Endothelial cell (in vitro differentiated cells): ENCODE measurements around the gene CCL21. TPM values are rescaled to one million over a fixed set of nuclear protein-coding genes. Genes with fewer than 3 reads are reported as not detected.
"Not testable (repeated sequence)": the region's sequence is repeated elsewhere in the genome, so short reads cannot be mapped to it uniquely, and the experiment has no call there.

Source experiments
- DNase-seq: peaks from one replicate; pipeline ENCODE4 v3.0.0; 2021; ENCODE audit warnings: low spot score
- H3K27ac Mint-ChIP-seq: one replicate; pipeline ENCODE4 v1.8.0; 2021; ENCODE audit warnings: mixed read lengths, inconsistent platforms; ENCODE audit not compliant: unreplicated experiment
- H3K27me3 Mint-ChIP-seq: one replicate; pipeline ENCODE4 v1.8.0; 2021; ENCODE audit warnings: mild to moderate bottlenecking, moderate library complexity, mixed read lengths, inconsistent platforms; ENCODE audit not compliant: unreplicated experiment
- H3K36me3 Mint-ChIP-seq: one replicate; pipeline ENCODE4 v1.8.0; 2021; ENCODE audit warnings: mild to moderate bottlenecking, low read depth, mixed read lengths, inconsistent platforms; ENCODE audit not compliant: unreplicated experiment
- H3K4me1 Mint-ChIP-seq: one replicate; pipeline ENCODE4 v1.8.0; 2021; ENCODE audit warnings: mild to moderate bottlenecking, mixed read lengths, inconsistent platforms; ENCODE audit not compliant: unreplicated experiment
- H3K4me3 Mint-ChIP-seq: one replicate; pipeline ENCODE4 v1.8.0; 2021; ENCODE audit warnings: mild to moderate bottlenecking, mixed read lengths, inconsistent platforms; ENCODE audit not compliant: unreplicated experiment
- H3K9me3 Mint-ChIP-seq: one replicate; pipeline ENCODE4 v1.8.0; 2021; ENCODE audit warnings: mixed read lengths, inconsistent platforms; ENCODE audit not compliant: unreplicated experiment
- total RNA-seq: library from RNA; stranded (reverse); fragmentation: NEBNext Ultra II Directional; extraction: Animal tissue kit (Norgen Biotek cat#: 25700); gene quantifications from one replicate; pipeline ENCODE4 v1.2.1, GENCODE V29; 2021; ENCODE audit not compliant: unreplicated experiment
- TF ChIP-seq, protein P1 (sequence below): fragments of 200-600 bp; sonication (generic); IDR thresholded peaks from one replicate; pipeline ENCODE4 v1.5.0; 2021; ENCODE audit warnings: antibody characterized with exemption; ENCODE audit not compliant: unreplicated experiment

Gene CCL21
- total RNA-seq, 1 donor from 2014 or later: not detected

DNA sequence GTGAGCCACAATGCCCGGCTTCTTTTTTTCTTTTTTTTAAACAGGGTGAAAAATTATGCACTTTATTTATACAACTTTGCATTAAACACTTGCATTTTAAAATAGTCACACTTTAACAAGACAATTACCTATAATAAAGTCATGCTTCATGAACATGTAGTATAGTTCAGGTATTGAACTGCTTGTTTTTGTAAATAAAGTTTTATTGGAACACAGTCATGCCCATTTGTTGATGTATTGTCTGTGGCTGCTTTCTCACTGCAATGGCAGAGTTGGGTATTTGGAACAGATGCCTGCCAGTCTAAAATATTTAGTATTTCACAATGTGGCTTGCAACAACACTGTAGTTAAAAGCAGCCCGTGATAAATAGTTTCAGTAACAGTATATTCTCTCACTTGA lies 32.8 kb upstream of the CCL21 start:
- Mint-ChIP-seq H3K9me3 (no peaks in the 10 kb centered on the region), H3K27me3 (peaks cover 8% of the 10 kb centered on the region), H3K27ac (no peak overlapping the region), H3K4me1 (peaks cover 9% of the 10 kb centered on the region), H3K36me3 (no peaks in the 10 kb centered on the region), H3K4me3 (no peak overlapping the region)
- no peak for DNase-seq
- TF ChIP-seq, protein P1, sequence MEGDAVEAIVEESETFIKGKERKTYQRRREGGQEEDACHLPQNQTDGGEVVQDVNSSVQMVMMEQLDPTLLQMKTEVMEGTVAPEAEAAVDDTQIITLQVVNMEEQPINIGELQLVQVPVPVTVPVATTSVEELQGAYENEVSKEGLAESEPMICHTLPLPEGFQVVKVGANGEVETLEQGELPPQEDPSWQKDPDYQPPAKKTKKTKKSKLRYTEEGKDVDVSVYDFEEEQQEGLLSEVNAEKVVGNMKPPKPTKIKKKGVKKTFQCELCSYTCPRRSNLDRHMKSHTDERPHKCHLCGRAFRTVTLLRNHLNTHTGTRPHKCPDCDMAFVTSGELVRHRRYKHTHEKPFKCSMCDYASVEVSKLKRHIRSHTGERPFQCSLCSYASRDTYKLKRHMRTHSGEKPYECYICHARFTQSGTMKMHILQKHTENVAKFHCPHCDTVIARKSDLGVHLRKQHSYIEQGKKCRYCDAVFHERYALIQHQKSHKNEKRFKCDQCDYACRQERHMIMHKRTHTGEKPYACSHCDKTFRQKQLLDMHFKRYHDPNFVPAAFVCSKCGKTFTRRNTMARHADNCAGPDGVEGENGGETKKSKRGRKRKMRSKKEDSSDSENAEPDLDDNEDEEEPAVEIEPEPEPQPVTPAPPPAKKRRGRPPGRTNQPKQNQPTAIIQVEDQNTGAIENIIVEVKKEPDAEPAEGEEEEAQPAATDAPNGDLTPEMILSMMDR: no peak

DNA sequence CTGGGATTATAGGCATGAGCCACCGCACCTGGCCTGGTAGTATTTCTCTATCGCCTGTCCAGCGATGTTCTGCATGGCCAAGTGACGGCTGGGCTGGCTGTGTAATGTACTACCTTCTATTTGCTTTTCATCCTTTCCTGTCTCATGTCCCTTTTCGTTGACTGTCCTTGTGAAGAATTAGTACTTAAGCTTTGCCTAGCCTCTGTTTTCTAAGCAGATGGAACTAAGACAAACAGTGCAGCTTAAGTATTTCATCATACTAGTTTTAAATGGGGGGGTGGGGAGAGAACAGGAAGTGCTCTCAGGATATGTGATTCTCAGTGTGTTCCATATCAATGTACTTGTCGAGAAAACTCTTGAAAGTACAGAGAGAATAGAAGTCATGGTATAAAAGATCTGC lies 31.7 kb upstream of the CCL21 start:
- no peaks in the 10 kb centered on the region for H3K9me3 Mint-ChIP-seq
- H3K36me3 Mint-ChIP-seq: no peaks in the 10 kb centered on the region
- no peak for DNase-seq
- TF ChIP-seq, protein P1: no peak
- H3K27me3 Mint-ChIP-seq: peaks cover 5% of the 10 kb centered on the region
- H3K4me1 Mint-ChIP-seq: peaks cover 9% of the 10 kb centered on the region
- H3K4me3 Mint-ChIP-seq: no peak overlapping the region
- H3K27ac Mint-ChIP-seq: peak overlapping the region; percentile 33

DNA sequence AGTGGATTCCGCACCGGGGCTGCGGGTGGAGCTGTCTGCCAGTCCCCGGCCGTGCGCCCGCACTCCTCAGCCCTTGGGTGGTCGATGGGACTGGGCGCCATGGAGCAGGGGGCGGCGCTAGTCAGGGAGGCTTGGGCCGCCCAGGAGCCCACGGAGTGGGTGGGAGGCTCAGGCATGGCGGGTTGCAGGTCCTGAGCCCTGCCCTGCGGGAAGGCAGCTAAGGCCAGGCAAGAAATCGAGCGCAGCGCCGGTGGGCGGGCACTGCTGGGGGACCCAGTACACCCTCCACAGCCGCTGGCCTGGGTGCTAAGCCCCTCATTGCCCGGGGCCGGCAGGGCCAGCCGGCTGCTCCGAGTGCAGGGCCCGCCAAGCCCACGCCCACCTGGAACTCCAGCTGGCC lies 30.2 kb upstream of the CCL21 start:
- not testable (repeated sequence) for H3K9me3 Mint-ChIP-seq

DNA sequence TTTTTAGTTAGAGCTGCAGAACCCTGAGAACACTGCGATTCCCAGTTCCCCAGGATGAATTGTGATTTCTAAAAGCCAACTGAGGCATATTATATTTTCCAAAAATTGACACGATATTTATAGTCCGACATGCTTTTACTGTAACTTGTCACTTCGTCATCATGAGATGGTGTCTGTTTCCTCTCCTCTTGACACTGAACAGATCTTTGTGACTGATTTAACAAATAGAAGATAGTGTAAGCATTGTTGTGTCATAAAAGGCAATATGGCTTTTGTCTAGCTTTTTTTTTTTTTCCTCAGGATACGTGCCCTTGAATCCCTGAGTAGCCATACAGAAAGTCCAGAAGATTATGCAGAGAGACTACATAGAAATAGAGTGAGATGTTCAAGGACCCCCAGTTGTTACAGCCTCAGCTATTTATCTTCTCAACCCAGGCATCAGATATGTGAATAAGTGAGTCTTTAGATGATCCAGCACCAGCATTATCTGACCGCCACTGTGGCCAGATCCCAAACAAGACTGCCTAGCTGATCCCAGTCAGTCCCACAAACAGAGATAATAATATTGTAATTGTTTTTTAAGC lies 27.8 kb upstream of the CCL21 start:
- TF ChIP-seq, protein P1: no peak
- peaks cover 3% of the 10 kb centered on the region for H3K27me3 Mint-ChIP-seq
- no peaks in the 10 kb centered on the region for H3K9me3 Mint-ChIP-seq
- no peaks in the 10 kb centered on the region for H3K36me3 Mint-ChIP-seq
- peaks cover 9% of the 10 kb centered on the region for H3K4me1 Mint-ChIP-seq
- no peak overlapping the region for H3K27ac Mint-ChIP-seq
- no peak for DNase-seq
- no peak overlapping the region for H3K4me3 Mint-ChIP-seq

More for the DNA sequence above, 30.2 kb upstream of the CCL21 start:
- H3K27me3 Mint-ChIP-seq, DNase-seq, H3K4me1 Mint-ChIP-seq, H3K27ac Mint-ChIP-seq, H3K36me3 Mint-ChIP-seq, H3K4me3 Mint-ChIP-seq: not testable (repeated sequence)

DNA sequence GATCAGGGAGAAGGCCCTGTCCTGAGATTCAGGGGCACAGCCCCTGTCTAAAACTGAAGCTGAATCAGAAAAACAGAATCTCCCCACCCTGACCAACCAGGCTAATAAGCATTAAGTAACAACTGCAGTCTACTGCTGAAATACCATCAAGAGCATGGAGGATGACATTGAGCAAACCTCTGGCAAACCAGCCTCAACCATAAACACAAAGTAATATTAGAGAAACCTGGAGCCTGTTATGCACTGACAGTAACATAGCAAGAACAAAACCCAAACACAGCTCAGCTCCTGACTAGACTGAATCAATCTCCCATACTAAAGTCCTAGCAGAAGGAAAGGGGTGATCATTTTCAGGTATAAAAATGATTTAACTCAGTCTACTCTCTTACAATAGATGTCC lies 24.8 kb upstream of the CCL21 start:
- TF ChIP-seq, protein P1: no peak
- no peaks in the 10 kb centered on the region for H3K4me1 Mint-ChIP-seq
- H3K36me3 Mint-ChIP-seq: no peaks in the 10 kb centered on the region
- no peaks in the 10 kb centered on the region for H3K9me3 Mint-ChIP-seq
- H3K27me3 Mint-ChIP-seq: no peaks in the 10 kb centered on the region
- no peak for DNase-seq
- H3K4me3 Mint-ChIP-seq: no peak overlapping the region
- H3K27ac Mint-ChIP-seq: no peak overlapping the region
